DMS153 (cell line): Measurements from ENCODE around the gene AMBP.

Experiments used
- DNase-seq: peaks from one replicate; lab custom pipeline; 2025; lab: John Stamatoyannopoulos, UW

Gene AMBP

GRCh38 chr9:114112778-114113584 lies 34.9 kb upstream of the AMBP start:
- DNase-seq, result no peak

- DNase-seq, result no peak
Observed at GRCh38 chr9:114112325-114112724, 34.2 kb upstream of the AMBP start.

GRCh38 chr9:114110180-114110579 lies 32.1 kb upstream of the AMBP start:
- DNase-seq, result no peak

GRCh38 chr9:114109124-114109523 lies 31.0 kb upstream of the AMBP start:
- no peak for DNase-seq

GRCh38 chr9:114108016-114108833 lies 30.1 kb upstream of the AMBP start:
- DNase-seq, result peak; percentile 54

GRCh38 chr9:114107286-114108001 lies 29.3 kb upstream of the AMBP start:
- DNase-seq, result no peak

GRCh38 chr9:114105236-114105635 lies 27.1 kb upstream of the AMBP start:
- DNase-seq, result no peak

- no peak for DNase-seq
Observed at GRCh38 chr9:114102484-114102883, 24.4 kb upstream of the AMBP start.

GRCh38 chr9:114100536-114100935 lies 22.4 kb upstream of the AMBP start:
- no peak for DNase-seq

- no peak for DNase-seq
Observed at GRCh38 chr9:114099669-114100270, 21.7 kb upstream of the AMBP start.

GRCh38 chr9:114098936-114099668 lies 21.0 kb upstream of the AMBP start, which contains the start of gene KIF12:
KIF12 (minus strand) TSS chr9:114099292; CDS start chr9:114099276, 16 bp downstream.
- DNase-seq, result peak; percentile 6

GRCh38 chr9:114098021-114098935 lies 20.2 kb upstream of the AMBP start:
- DNase-seq, result peak; percentile 10

- peak; percentile 6 for DNase-seq
Observed at GRCh38 chr9:114097613-114098020, 19.5 kb upstream of the AMBP start.

- no peak for DNase-seq
Observed at GRCh38 chr9:114096866-114097612, 18.9 kb upstream of the AMBP start.

- DNase-seq, result no peak
Observed at GRCh38 chr9:114096041-114096511, 18.0 kb upstream of the AMBP start.

GRCh38 chr9:114094971-114095370 lies 16.9 kb upstream of the AMBP start:
- DNase-seq, result no peak

GRCh38 chr9:114093761-114094505 lies 15.8 kb upstream of the AMBP start:
- no peak for DNase-seq

GRCh38 chr9:114093031-114093471 lies 15.0 kb upstream of the AMBP start:
- no peak for DNase-seq

GRCh38 chr9:114092336-114092735 lies 14.2 kb upstream of the AMBP start:
- DNase-seq, result no peak
